ENCODE results near the gene ZNF593.

DNA sequence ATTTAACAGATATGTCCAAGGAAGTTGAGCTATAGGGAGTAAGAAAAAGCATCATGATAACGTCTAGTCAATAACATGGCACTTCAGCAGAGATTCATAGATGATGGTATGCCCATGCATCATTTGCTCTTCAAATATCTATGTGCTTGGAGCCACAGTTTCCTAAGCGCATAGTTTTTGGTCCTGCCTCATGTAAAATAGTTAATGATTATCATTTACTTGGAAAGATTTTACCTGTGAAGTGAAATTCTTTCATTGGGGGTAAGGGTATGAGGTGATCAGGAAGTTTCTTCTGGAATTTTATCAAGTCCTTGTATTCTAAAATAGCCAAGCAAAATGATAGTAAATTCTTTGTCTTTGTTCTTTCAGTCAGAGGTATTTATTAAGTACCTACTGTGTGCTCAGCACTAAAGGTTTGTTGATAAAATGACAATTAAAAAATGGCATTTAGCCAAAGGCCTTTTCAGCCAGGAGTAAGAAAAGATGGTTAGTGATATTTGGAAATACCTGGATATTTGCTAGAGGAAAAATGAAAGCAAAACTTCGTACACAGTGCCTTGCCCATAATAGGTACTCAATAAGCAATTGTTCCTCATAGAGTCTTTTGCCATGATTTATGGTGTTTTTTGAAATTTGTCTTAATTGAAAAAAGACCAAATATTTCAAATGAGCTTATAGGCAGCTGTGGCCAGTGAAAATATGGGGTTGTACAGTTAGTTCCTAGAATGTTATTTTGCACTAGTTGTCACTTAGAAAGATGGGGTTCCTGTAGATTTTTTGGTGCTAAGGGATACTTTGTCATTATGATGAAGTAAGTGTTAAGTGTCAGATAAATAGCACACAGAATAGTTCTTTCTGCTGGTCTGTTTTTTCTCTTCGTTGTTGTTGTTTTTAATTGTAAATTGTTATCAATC is 45.0 kb upstream of the ZNF593 start:
- TF ChIP-seq, protein P1, sequence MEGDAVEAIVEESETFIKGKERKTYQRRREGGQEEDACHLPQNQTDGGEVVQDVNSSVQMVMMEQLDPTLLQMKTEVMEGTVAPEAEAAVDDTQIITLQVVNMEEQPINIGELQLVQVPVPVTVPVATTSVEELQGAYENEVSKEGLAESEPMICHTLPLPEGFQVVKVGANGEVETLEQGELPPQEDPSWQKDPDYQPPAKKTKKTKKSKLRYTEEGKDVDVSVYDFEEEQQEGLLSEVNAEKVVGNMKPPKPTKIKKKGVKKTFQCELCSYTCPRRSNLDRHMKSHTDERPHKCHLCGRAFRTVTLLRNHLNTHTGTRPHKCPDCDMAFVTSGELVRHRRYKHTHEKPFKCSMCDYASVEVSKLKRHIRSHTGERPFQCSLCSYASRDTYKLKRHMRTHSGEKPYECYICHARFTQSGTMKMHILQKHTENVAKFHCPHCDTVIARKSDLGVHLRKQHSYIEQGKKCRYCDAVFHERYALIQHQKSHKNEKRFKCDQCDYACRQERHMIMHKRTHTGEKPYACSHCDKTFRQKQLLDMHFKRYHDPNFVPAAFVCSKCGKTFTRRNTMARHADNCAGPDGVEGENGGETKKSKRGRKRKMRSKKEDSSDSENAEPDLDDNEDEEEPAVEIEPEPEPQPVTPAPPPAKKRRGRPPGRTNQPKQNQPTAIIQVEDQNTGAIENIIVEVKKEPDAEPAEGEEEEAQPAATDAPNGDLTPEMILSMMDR (IDR thresholded peaks at IDR 0.05): no peak
- TF ChIP-seq POLR2A (IDR thresholded peaks at IDR 0.05) (no peak), POLR2AphosphoS5 (IDR thresholded peaks at IDR 0.05) (no peak), EP300 (IDR thresholded peaks at IDR 0.05; ENCODE audit: low read depth) (no peak)

Data from transverse colon (tissue), 4 donors.